Testis (tissue), 3 donors: ENCODE data around the gene SH3D21. TPM values are rescaled to one million over a fixed set of nuclear protein-coding genes. Genes with fewer than 3 reads are reported as not detected.

Experiments used
- DNase-seq: peaks from one replicate; pipeline ENCODE4 v3.0.0-alpha.2; 2019
- H3K27ac ChIP-seq, 2 donors: fragments of 200-600 bp; sonication (generic); one replicate each; pipeline ENCODE4 v1.5.1; 2019
- H3K27me3 ChIP-seq: fragments of 200-600 bp; sonication (generic); one replicate; pipeline ENCODE4 v1.5.1; 2019
- H3K36me3 ChIP-seq: fragments of 200-600 bp; sonication (generic); one replicate; pipeline ENCODE4 v1.5.1; 2017; ENCODE audit warnings: low read depth; ENCODE audit errors: missing control alignments
- H3K4me1 ChIP-seq: fragments of 200-600 bp; sonication (generic); one replicate; pipeline ENCODE4 v1.5.1; 2019
- H3K4me3 ChIP-seq, 2 donors: fragments of 200-600 bp; sonication (generic); one replicate each; pipeline ENCODE4 v1.5.1; 2017 to 2019
- H3K9me3 ChIP-seq: fragments of 200-600 bp; sonication (generic); one replicate; pipeline ENCODE4 v1.5.1; 2017
- POLR2A ChIP-seq: fragments of 450-650 bp; IDR thresholded peaks from one replicate; pipeline ENCODE4 v1.6.1; 2017; ENCODE audit warnings: antibody characterized with exemption, mild to moderate bottlenecking, moderate library complexity
- WGBS, 2 donors: methylation state at CpG; one replicate each; pipeline ENCODE4 v1.1.5; 2018; 5-methylcytosine and 5-hydroxymethylcytosine counted together
- intact Hi-C: fragments of 100-400 bp; cut with DNase I; formaldehyde crosslinking; loops from one replicate; pipeline ENCODE4 v1.15.1; 2023; ENCODE audit warnings: low total_unique reads
- polyA plus RNA-seq: library from polyadenylated mRNA; stranded (reverse); fragments of 350-450 nt; fragmentation: Illumina TruSeq; extraction: RNeasy Lipid Tissue Mini Kit (QIAGEN cat#74804); gene quantifications from one replicate; pipeline ENCODE4 v1.2.3, GENCODE V29; 2014; ENCODE audit warnings: low read depth, low replicate concordance; ENCODE audit not compliant: insufficient read depth
- total RNA-seq, 2 donors: library from RNA; depleted of rRNA; stranded (reverse); fragments of >200 nt; gene quantifications; one replicate each; pipeline ENCODE4 v1.2.3, GENCODE V29; 2016
- TF ChIP-seq, protein P1 (sequence below), 3 experiments: fragments of 450-650 bp in 2 of 3; fragments of 200-600 bp in 1 of 3; sonication (generic) in 1 of 3; IDR thresholded peaks; one replicate each; pipeline ENCODE4 v1.5.1; 2016 to 2019; ENCODE audit warnings: antibody characterized with exemption in 3 of 3, mild to moderate bottlenecking in 2 of 3, moderate library complexity in 1 of 3

The SH3D21 gene
- total and polyA plus RNA-seq, 3 donors from 2014 or later, result 6.8 to 14.9 (median 12.8) TPM

DNA sequence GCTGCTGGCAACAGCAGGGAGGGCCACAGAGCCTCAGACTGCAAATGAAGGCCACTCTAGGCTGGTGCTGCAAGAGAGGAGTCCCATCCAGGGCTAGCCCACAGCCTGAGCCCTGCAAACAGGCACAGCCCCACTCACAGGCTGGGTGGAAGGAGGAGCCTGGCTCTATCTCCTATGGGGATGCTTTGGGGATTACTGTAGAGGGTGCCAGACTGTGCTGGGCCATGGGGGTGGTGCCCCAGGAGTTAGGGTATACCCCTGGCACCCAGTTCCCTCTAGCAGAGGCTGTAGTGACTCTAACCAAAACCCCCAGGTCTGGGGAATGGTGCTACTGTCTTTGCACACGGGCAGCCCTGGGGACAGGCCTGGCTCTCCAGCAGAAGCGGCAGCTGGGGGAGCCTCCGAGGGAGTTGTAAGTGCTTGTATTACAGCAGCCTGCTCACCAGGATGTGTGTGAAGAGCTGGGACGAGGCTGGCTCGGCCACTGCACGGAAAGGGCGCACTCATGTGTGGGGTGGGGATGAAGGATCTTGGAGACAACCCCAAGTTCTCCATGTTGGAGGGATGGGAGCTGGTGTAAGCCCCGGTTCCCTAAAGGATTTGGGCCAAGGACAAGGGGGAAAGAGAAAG is 40.7 kb downstream of the SH3D21 start:
- no peak overlapping the region for H3K4me3 ChIP-seq
- H3K36me3 ChIP-seq, result no peaks in the 10 kb centered on the region
- no peaks in the 10 kb centered on the region for H3K9me3 ChIP-seq
- peaks cover 28% of the 10 kb centered on the region for H3K4me1 ChIP-seq
- TF ChIP-seq, protein P1, sequence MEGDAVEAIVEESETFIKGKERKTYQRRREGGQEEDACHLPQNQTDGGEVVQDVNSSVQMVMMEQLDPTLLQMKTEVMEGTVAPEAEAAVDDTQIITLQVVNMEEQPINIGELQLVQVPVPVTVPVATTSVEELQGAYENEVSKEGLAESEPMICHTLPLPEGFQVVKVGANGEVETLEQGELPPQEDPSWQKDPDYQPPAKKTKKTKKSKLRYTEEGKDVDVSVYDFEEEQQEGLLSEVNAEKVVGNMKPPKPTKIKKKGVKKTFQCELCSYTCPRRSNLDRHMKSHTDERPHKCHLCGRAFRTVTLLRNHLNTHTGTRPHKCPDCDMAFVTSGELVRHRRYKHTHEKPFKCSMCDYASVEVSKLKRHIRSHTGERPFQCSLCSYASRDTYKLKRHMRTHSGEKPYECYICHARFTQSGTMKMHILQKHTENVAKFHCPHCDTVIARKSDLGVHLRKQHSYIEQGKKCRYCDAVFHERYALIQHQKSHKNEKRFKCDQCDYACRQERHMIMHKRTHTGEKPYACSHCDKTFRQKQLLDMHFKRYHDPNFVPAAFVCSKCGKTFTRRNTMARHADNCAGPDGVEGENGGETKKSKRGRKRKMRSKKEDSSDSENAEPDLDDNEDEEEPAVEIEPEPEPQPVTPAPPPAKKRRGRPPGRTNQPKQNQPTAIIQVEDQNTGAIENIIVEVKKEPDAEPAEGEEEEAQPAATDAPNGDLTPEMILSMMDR (IDR thresholded peaks at IDR 0.05), result no peak
- TF ChIP-seq POLR2A, result no peak
- 84 to 89% methylated on average over 8 of the region's 8 CpGs for WGBS, 2 donors
- intact Hi-C loops, result no loop called here
- H3K27me3 ChIP-seq, result no peaks in the 10 kb centered on the region
- DNase-seq, result no peak
- H3K27ac ChIP-seq, result no peak overlapping the region

DNA sequence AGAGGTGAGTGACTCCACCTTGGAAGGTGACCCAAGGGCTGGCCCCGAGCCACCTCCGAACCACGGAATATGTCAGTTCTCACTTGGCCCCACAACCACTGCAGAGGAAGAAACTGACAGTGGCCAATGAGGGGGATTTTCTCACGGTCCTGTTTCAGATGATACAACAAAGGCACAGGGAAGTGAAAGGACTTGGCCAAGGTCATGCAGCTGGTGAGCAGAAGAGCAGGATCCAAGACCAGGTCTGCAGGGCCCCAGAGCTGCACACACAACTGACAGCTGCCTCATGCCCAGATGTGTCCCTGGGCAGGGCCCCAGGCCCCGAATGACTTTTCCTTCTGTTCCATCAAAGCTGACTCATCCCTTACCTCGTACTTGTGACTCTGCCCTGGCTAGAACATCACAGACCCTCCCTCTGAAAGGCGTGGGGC is 43.1 kb downstream of the SH3D21 start:
- 60 to 69% methylated on average over 7 of the region's 7 CpGs for WGBS, 2 donors
- Histone ChIP-seq H3K27me3 (no peaks in the 10 kb centered on the region), H3K36me3 (no peaks in the 10 kb centered on the region), H3K27ac (peak overlapping the region in 1 of 2 donors; percentile 45), H3K9me3 (no peaks in the 10 kb centered on the region), H3K4me1 (peaks cover 17% of the 10 kb centered on the region), H3K4me3 (no peak overlapping the region)
- no peak for DNase-seq
- TF ChIP-seq, protein P1 (IDR thresholded peaks at IDR 0.05), result no peak
- intact Hi-C loops, result no loop called here

DNA sequence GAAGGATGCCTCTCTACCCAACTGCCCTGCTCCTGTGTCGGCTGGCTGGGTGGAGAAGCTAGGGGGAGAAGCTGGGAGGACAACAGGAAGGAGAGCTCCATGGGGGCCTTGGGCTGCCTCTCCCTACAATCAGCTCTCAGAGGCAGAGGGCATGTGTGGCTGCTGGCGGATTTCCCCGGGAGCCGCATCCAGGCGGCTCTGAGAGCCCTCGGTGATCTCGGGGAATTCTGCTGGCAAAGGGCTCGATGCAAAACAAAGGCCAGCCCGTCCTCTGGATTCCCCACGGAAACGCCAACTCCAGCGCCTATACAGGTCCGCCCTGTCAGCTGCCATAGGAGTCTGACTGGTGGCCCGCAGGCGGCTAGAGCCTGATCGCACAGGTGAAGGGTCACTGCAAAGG is 43.7 kb downstream of the SH3D21 start:
- H3K9me3 ChIP-seq, result no peaks in the 10 kb centered on the region
- H3K4me3 ChIP-seq, result no peak overlapping the region
- DNase-seq, result peak; percentile 44
- H3K27ac ChIP-seq, result peak overlapping the region in 1 of 2 donors; percentile 45
- no peaks in the 10 kb centered on the region for H3K27me3 ChIP-seq
- TF ChIP-seq, protein P1 (IDR thresholded peaks at IDR 0.05), result no peak
- no peak for TF ChIP-seq POLR2A
- peaks cover 17% of the 10 kb centered on the region for H3K4me1 ChIP-seq
- intact Hi-C loops, result no loop called here
- H3K36me3 ChIP-seq, result no peaks in the 10 kb centered on the region
- WGBS, 2 donors, result 45 to 90% methylated on average over 8 to 16 of the region's 16 CpGs

DNA sequence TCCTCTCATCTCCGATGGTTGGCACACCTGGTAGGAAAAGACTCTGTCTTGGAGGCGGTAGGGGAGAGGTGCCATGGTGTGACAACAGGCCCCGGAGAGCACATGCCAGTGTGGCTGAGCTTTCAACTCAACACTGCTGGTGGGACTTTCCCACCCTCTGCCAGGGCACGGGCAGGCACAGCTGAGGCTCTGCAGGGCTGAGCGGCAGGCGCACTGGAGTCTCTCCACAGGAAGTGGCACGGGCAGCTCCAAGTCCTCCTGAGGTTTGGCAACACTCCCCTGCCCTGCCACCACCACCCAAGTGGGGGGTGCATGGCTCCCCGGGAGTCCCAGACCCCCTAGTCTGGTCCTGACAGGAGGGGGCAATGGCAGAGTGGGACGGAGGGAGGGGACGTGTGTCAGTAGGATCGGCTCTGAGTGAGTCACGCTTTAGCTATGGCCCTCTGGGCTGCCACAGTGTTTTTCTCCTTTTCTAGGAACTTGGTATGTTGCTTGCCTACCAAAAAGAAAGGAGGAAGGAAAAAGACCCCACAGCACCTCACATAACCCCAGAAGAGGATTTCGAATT is 44.6 kb downstream of the SH3D21 start:
- intact Hi-C loops, result no loop called here
- H3K36me3 ChIP-seq, result no peaks in the 10 kb centered on the region
- H3K4me3 ChIP-seq, result no peak overlapping the region
- WGBS, 2 donors, result 59 to 76% methylated on average over 13 of the region's 13 CpGs
- H3K9me3 ChIP-seq, result no peaks in the 10 kb centered on the region
- H3K27me3 ChIP-seq, result no peaks in the 10 kb centered on the region
- no peak for DNase-seq
- TF ChIP-seq, protein P1 (IDR thresholded peaks at IDR 0.05), result no peak
- TF ChIP-seq POLR2A, result no peak
- peak overlapping the region in 1 of 2 donors; percentile 45 for H3K27ac ChIP-seq
- H3K4me1 ChIP-seq, result peaks cover 17% of the 10 kb centered on the region
